ENCODE results near the gene MTHFR. TPM values are rescaled to one million over a fixed set of nuclear protein-coding genes. Genes with fewer than 3 reads are reported as not detected.

MTHFR gene
- total RNA-seq, 6 donors from 2014 or later = 51.5 to 163 (median 58.2) TPM

GRCh38 chr1:11764115-11764514 is 41.6 kb downstream of the MTHFR start:
- WGBS, 2 donors = 95 to 100% methylated on average over 1 to 3 of the region's 3 CpGs
- peaks cover 0 to 8% (median 2%) of the 10 kb centered on the region in 4 donors for H3K27me3 ChIP-seq
- H3K36me3 ChIP-seq = no peaks in the 10 kb centered on the region
- peaks cover 7 to 10% (median 8%) of the 10 kb centered on the region in 4 donors for H3K4me1 ChIP-seq
- no peak overlapping the region for H3K4me3 ChIP-seq
- ATAC-seq (ENCODE audit: low FRiP score in 2 of 2) = no peak
- no peaks in the 10 kb centered on the region for H3K9me3 ChIP-seq
- TF ChIP-seq POLR2A (IDR thresholded peaks at IDR 0.05) = no peak
- TF ChIP-seq, protein P1, sequence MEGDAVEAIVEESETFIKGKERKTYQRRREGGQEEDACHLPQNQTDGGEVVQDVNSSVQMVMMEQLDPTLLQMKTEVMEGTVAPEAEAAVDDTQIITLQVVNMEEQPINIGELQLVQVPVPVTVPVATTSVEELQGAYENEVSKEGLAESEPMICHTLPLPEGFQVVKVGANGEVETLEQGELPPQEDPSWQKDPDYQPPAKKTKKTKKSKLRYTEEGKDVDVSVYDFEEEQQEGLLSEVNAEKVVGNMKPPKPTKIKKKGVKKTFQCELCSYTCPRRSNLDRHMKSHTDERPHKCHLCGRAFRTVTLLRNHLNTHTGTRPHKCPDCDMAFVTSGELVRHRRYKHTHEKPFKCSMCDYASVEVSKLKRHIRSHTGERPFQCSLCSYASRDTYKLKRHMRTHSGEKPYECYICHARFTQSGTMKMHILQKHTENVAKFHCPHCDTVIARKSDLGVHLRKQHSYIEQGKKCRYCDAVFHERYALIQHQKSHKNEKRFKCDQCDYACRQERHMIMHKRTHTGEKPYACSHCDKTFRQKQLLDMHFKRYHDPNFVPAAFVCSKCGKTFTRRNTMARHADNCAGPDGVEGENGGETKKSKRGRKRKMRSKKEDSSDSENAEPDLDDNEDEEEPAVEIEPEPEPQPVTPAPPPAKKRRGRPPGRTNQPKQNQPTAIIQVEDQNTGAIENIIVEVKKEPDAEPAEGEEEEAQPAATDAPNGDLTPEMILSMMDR (IDR thresholded peaks at IDR 0.05) = no peak
- no peak for TF ChIP-seq EP300 (IDR thresholded peaks at IDR 0.05)
- TF ChIP-seq POLR2AphosphoS5 (IDR thresholded peaks at IDR 0.05) = no peak
- no peak for DNase-seq
- H3K27ac ChIP-seq = no peak overlapping the region

- 6 to 11% methylated on average over 25 of the region's 29 CpGs for WGBS, 2 donors
- Histone ChIP-seq H3K27me3 (peaks cover 0 to 8% (median 2%) of the 10 kb centered on the region in 4 donors), H3K4me1 (peaks cover 7 to 10% (median 8%) of the 10 kb centered on the region in 4 donors), H3K9me3 (no peaks in the 10 kb centered on the region), H3K27ac (no peak within 1 kb of the TSS), H3K4me3 (no peak within 1 kb of the TSS), H3K36me3 (no peaks in the 10 kb centered on the region)
- ATAC-seq (ENCODE audit: low FRiP score in 2 of 2) (peak in 1 of 2 donors; percentile 29), DNase-seq (peak in 1 of 2 donors; percentile 88)
- TF ChIP-seq POLR2A (IDR thresholded peaks at IDR 0.05) (no peak), POLR2AphosphoS5 (IDR thresholded peaks at IDR 0.05) (no peak), EP300 (IDR thresholded peaks at IDR 0.05) (no peak)
- TF ChIP-seq, protein P1 (IDR thresholded peaks at IDR 0.05) = no peak
Observed at GRCh38 chr1:11761988-11762406, 43.8 kb downstream of the MTHFR start, which contains the start of gene C1orf167. Gene C1orf167, plus strand, starts transcription at chr1:11762193. Its CDS starts 2,208 bp downstream, at chr1:11764401.

DNA sequence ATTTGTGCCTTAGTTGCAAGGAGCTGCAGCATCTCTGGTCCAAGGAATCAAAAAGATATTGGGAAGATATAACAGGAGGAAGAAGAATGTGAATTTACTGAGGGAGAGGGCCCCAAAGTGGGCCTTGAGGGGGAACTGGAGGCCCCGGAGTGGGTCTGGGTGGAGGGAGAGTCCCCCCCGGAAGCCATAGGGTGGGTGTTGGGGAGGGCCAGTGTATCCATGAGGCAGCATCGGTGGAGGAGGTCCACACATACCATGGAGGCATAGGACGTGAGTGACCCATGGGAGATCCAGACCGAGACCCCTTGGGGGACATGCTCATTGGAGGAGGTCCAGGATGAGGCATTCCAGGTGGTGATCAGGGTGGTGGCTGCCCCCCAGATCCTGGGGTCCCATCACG is 44.5 kb downstream of the MTHFR start:
- DNase-seq (no peak), ATAC-seq (ENCODE audit: low FRiP score in 2 of 2) (peak in 1 of 2 donors; percentile 55)
- no peaks in the 10 kb centered on the region for H3K36me3 ChIP-seq
- no peak for TF ChIP-seq POLR2AphosphoS5 (IDR thresholded peaks at IDR 0.05)
- TF ChIP-seq, protein P1 (IDR thresholded peaks at IDR 0.05) = no peak
- no peak for TF ChIP-seq POLR2A (IDR thresholded peaks at IDR 0.05)
- no peak for TF ChIP-seq EP300 (IDR thresholded peaks at IDR 0.05)
- H3K4me3 ChIP-seq = no peak overlapping the region
- H3K27ac ChIP-seq = no peak overlapping the region
- peaks cover 0 to 8% (median 2%) of the 10 kb centered on the region in 4 donors for H3K27me3 ChIP-seq
- peaks cover 7 to 10% (median 8%) of the 10 kb centered on the region in 4 donors for H3K4me1 ChIP-seq
- WGBS, 2 donors = 85 to 89% methylated on average over 5 to 6 of the region's 6 CpGs
- H3K9me3 ChIP-seq = no peaks in the 10 kb centered on the region

- peaks cover 0 to 8% (median 2%) of the 10 kb centered on the region in 4 donors for H3K27me3 ChIP-seq
- H3K4me3 ChIP-seq = no peak overlapping the region
- H3K36me3 ChIP-seq = no peaks in the 10 kb centered on the region
- peaks cover 7 to 10% (median 8%) of the 10 kb centered on the region in 4 donors for H3K4me1 ChIP-seq
- H3K27ac ChIP-seq = no peak overlapping the region
- WGBS, 2 donors = 86 to 95% methylated on average over 4 of the region's 4 CpGs
- TF ChIP-seq EP300 (IDR thresholded peaks at IDR 0.05) = no peak
- DNase-seq (no peak), ATAC-seq (ENCODE audit: low FRiP score in 2 of 2) (no peak)
- no peaks in the 10 kb centered on the region for H3K9me3 ChIP-seq
Observed at GRCh38 chr1:11759791-11760190, 46.0 kb downstream of the MTHFR start.

GRCh38 chr1:11757047-11757446 is 48.7 kb downstream of the MTHFR start:
- TF ChIP-seq POLR2A (IDR thresholded peaks at IDR 0.05) = no peak
- TF ChIP-seq, protein P1 (IDR thresholded peaks at IDR 0.05) = no peak
- no peak for TF ChIP-seq POLR2AphosphoS5 (IDR thresholded peaks at IDR 0.05)
- no peak for TF ChIP-seq EP300 (IDR thresholded peaks at IDR 0.05)
- Histone ChIP-seq H3K27me3 (peaks cover 0 to 7% (median 0%) of the 10 kb centered on the region in 4 donors), H3K27ac (no peak overlapping the region), H3K9me3 (no peaks in the 10 kb centered on the region), H3K4me3 (no peak overlapping the region), H3K4me1 (peaks cover 3 to 11% (median 7%) of the 10 kb centered on the region in 4 donors), H3K36me3 (no peaks in the 10 kb centered on the region)
- WGBS, 2 donors = 97 to 100% methylated on average over 1 of the region's 1 CpG
- DNase-seq = no peak
- no peak for ATAC-seq (ENCODE audit: low FRiP score in 2 of 2)

Measured in upper lobe of left lung (tissue), 6 donors.